SIG-M5 treated with dmso at 0.1 percent for 504 hours (cell line): Measurements from ENCODE around the gene IFT122.
"Not testable (repeated sequence)": the region's sequence is repeated elsewhere in the genome, so short reads cannot be mapped to it uniquely, and the experiment has no call there.

Source experiments
- DNase-seq: peaks from one replicate; lab custom pipeline; 2025; ENCODE audit not compliant: unreplicated experiment; lab: John Stamatoyannopoulos, UW

The IFT122 gene

DNA sequence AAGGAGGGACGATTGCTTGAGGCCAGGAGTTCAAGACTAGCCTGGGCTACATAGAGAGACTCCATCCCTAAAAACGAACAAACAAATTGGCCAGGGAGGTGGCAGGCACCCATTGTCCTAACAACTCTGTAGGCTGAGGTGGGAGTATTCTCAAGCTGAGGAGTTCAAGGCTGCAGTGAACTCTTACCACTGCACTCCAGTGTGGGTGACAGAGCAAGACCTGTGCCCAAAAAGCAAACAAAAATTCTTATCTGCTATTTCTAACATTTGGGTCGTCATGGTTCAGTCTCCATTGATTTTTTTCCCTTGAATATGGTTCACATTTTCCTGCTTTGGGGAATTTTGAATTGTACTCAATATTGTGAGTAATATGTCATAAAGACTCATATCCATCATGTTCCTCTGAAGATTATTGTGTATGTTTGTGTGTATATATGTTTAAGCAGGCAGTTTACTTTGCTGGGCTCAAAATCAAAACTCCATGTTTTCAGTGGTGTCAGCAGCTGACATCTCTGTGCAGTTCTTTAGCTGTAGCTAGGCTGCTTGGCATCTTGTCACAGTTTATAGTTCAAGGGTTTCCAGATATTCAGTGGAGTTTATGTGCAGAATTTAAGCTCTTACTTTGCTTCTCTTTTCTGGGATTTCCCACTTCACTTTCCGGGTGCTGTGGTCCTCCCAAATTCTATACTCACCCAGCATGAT, 33.2 kb downstream of the IFT122 start:
- DNase-seq = no peak

DNA sequence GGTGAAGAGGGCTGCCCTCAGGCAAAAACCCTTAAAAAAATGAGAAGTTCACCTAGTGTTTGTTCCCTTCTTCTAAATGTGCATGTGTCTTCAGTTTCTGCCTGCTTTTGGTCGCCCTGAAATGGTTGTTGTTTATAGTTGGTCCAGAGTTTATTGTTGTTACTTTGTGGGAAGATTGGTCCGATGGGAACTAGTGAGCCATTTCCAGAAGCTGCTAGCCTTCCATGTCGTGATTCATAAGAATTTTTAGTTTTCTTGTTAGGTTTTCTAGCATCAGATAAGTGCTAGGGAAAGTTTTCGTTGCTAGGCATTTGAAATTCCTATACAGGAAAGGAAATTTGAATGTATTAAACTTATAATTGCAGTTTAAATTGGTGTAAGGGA, 33.7 kb downstream of the IFT122 start:
- DNase-seq = no peak

DNA sequence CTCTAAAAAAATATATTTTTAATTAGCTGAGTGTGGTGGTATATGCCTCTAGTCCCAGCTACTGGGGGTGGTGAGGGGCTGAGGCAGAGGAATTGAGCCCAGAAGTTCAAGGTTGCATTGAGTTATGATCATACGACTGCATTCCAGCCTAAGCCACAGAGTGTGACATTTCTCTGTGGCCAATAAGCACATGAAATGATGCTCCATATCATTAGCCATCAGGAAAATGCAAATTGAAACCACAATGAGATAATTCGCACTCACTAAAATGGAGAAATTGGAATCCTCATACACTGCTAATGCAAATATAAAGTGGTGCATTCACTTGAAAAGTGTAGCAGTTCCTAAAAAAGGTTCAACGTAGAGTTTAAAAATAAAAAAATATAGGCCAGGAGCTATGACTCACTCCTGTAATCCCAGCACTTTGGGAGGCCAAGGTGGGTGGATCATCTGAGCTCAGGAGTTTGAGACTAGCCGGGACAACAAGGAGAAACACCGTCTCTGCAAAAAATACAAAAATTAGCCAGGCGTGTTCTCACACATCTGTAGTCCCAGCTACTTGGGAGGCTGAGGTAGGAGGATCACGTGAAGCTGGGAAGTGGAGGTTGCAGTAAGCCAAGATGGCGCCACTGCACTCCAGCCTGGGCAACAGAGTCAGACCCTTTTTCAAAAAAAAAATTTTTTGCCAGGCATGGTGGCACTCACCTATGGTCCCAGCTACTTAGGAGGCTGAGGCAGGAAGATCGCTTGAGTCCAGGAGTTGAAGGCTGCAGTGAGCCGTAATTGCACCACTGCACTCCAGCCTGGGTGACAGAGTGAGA, 35.2 kb downstream of the IFT122 start:
- DNase-seq = no peak

DNA sequence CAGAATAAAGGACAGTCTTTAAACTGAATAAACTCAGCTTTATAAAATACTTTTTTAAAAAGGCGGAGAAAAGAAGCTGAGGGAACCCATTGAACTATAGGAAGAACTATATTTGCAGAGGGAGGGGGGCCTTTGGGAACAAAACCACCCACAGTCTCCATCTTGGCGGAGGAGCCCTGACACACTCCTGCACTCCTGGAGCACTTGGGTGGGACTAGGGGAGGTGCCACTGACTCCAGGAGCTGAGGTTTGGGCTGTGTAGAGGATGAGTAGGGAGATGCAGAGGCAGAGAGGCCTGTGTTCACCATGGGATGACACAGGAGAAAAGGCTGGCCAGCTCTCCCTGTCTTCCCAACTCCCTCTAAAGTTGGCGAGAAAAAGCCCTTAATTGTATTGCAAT, 35.8 kb downstream of the IFT122 start:
- no peak for DNase-seq

DNA sequence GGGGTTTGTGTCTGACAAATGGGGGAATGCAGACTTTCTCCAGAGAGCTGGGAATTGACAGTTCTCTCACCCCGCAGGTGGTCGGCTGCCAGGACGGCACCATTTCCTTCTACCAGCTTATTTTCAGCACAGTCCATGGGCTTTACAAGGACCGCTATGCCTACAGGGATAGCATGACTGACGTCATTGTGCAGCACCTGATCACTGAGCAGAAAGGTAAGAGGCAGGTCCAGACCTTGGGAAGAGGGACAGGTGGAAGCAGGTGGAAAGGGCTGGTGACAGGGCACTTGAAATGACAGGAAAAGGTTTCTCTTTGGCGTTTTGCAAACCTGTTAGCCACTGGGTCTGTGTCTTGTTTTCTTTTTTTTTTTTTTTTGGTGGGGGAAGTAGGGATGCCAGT, 36.6 kb downstream of the IFT122 start:
- DNase-seq = no peak

DNA sequence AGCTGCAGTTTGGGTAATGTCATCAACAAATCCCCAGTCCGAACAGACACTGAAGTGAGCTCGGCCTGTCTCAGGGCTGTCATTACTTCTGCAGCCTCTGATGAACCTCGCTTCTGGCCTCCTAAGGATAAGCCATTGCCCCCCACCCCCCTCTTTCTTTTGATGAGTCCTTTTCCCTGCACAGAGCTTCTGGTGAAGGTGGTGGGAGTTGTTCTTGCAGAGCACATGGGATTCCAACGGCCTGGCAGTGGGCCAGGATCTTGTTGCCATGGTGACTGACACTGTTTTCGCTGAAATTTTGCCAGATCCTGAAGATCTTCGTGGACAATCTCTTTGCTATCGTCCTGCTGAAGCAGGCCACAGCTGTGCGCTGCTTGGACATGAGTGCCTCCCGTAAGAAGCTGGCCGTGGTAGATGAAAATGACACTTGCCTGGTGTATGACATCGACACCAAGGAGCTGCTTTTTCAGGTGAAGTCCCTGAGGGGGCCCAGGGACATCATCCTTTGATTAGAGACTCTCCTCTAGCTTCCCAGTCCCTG, 41.3 kb downstream of the IFT122 start:
- DNase-seq = not testable (repeated sequence)

DNA sequence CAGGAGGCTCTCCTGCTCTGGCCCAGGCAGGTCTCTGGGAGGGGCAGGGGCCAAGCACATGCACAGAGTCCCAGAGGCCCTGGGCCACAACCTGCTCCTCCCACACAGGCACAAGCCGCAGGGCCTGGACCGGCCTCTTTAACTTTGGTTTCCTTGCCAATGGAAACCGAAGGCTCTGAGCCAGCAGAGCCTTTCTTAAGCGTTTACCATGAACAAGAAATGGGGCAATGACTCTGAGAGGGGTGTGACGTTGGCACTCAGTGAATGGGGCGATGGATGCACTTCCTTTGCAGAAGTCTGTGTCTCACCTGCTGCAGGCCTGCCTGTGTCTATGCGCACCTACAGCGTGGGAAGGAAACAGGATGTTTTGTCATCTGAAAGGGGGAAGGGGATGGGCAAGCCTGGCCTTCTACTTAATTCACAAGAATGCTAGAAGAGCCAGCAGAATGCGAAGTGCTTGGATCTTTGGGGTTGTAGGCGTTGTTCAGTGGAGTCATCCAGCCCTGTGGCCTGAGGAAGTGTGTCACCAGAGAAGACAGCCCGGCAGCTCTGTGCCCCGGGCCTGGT, 41.8 kb downstream of the IFT122 start:
- no peak for DNase-seq

DNA sequence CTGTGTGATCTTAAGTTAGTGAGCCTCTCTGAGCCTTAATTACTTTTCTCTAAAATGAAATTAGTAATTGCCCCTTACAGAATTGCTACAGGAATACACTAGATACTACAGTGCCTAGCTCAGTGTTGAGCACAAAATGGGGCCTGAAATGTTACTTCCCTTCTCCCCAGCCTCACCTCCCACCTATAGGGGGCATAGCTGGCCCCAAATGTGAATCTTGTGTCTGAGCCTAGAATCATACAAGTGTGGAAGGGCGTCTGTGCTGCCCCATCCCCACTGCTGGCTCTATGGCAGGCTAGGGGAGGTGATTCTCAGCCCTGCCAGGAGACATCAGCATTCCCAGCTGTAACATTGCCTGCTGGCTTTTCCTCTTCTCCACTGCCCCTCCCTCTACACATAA, 42.7 kb downstream of the IFT122 start:
- DNase-seq = no peak

DNA sequence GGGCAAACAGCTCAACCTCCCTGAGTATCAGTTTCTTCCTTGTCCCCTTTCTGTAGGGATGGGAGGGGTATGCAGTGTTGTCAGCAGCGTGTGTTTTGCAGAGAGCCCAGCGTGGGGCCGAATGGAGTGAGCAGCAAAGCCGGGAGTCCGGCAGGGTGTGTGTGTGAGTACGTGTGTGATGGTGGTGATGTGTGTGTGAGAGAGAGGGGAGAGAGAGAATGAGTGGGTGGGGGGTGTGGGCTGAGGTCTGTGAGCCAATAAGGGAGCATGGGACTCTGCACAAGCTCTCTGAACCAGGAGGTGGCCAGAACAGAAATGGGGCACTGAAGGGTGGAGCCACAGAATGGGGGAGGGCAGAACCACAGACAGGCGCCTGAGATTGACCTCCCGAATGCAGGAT, 43.8 kb downstream of the IFT122 start:
- no peak for DNase-seq

DNA sequence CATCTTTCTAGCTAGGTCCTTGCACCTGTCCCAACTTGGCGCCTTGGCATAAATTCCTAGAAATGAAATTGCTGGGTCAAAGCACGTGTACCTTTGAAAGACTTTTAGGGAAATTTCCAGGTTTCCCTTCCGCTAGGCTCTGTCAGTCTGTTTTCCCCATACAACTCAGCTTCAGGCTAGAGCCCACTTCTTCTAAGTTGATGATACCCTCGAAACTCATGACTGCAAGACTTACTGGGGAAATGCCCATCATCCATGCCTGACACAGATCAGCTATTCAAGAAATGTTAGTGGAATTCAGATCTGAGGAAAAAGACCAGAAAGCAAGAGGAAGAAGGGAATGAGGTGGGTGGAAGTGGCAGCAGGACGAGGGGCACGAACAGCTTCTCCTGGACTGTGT, 45.1 kb downstream of the IFT122 start:
- DNase-seq = not testable (repeated sequence)

DNA sequence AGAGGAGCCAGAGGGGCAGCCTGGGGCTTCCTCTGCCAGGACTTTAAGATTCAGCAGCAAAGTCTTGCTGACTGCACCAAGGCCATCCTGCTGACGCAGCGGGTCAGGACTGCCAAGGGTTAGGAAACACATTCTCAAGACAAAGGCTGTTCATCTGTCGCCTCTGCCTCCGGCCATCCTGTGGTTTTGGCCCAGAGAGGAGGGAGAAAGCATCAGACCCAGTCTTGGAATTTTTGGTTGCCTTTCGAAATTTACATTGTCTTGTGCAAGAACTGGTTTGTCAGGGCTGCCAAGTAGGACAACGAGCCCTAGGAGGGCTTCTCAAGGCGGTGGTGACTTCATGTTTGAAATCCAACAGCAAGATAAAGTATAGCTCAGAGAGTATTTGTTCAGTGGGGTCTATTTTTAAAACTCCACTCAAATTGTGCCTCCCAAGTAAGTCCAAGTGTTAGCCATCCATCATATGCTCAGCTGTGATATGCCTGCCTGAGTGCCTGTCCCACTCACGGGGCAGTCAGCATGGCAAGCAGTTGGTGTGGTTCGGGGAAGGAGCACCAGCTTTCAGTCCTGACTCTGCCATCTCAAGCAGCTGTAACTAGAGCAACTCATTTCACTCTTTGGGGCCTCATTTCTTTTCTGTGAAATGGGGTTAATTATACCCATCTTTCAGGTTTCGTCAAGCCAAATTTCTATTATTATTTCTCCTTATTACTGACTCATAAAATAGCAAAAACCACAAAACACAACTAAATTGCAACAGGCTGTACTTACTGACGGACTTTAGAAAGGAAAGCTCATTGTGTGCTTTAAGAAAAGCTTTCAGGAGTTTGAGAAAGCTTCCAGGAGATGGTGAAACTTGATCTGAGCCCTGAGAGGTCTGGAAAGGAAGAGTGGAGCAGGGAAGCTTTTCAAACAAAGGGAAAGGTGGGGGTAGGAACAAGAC, 46.0 kb downstream of the IFT122 start:
- DNase-seq = peak; percentile 75

DNA sequence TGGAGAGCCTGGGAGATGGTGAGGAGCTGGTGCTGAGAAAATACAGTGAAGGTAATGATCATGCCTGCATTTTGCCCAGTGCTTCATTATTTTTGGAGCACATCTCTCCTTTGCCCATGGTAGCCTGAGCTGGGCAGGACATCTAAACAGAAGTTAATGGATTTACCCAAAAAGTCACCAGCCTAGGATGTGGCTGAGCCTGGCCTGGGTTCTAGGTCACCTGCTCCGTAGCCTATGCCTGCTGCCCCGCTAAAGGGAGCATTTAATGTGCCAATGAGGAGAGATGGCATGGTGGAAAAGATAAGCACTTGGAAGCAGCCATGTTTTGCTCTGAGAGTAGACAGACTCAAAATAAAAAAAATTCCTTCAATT, 46.6 kb downstream of the IFT122 start:
- DNase-seq = no peak

DNA sequence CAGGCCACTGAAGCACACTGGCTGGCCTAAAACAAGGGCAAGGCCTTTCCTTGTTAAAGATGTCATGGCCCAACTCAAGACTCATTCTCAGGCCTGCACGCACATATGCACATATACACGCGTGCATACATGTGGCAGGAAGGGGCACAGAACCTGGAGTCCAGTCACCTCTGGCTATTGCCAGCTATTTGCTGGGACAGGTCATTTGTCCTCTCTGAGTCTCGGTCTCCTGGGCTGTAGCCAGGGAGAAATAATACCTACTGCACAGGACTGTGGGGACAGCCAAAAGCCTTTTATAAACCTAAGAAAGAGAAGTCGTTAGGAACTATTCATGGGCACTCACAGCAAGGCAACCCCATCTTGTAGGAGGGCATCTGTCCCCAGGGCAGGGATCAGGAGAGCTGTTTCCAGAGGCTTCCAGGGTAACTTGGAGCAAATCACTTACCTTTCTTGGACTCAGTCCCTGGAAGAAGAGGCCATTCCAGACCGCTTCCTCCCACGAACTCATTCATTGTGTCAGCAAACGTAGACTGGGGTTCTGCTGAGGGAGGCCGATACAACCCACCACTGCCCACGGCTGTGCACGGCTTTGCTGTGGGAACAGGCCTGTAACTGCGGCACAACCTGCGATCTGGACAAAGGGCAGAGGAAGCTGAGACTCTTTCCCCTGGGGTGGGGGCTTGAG, 47.3 kb downstream of the IFT122 start:
- DNase-seq = no peak

DNA sequence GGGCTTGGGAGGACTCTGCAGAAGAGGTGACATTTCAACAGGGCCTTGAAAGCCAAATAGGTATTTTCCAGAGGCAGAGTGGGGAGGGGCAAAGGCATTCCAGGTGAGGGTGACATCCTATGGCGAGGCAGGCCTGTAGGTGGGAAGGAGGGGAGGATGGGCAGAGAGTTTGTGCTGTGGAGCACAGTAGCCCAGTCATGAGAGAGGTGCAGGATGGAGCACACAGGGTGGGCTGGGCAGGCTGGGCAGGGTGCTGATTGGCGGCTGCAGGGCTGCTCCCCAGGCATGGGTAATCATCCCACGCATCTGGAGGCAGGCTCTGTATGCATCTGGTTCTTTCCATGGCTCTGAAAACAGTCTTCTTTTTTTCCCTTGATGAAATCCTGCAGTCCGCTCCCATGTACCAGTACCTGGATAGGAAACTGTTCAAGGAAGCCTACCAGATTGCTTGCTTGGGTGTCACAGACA, 47.9 kb downstream of the IFT122 start:
- not testable (repeated sequence) for DNase-seq

DNA sequence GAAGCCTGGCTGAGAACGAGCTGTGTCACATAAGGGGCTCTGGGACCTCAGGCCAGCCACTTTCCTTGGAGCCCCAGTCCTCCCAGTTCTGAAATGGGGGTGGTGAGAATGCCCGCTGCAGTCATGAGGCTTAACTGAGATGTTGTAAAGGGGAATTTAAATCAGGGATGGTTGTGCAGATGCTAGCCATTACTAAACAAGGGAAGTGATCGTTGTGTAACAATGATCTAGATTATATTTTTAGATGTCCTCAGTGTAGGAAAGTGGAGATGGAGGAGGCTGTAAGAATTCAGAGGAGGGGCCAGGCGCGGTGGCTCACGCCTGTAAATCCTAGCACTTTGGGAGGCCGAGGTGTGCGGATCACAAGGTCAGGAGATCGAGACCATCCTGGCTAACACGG, 49.2 kb downstream of the IFT122 start:
- DNase-seq = peak; percentile 54

DNA sequence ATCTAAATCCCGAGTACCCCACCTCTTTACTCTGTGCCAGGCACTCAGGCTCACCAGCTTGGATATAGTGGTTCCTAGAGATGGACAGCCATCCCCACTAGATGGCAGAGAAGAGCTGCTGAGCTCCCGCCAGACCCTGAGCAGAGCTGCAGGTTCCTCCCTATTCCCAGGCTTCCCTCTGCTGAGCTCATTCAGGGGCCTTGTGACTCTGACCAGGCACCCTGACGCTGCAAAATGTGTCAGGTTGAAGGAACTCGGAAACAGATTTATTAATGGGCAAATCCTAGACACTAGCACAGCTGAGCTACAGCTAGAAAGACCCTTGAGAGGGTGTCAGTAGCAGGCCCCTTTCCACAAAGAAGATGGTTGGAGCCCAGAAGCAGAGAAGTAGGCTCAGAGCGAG, 50.2 kb downstream of the IFT122 start:
- peak; percentile 83 for DNase-seq

DNA sequence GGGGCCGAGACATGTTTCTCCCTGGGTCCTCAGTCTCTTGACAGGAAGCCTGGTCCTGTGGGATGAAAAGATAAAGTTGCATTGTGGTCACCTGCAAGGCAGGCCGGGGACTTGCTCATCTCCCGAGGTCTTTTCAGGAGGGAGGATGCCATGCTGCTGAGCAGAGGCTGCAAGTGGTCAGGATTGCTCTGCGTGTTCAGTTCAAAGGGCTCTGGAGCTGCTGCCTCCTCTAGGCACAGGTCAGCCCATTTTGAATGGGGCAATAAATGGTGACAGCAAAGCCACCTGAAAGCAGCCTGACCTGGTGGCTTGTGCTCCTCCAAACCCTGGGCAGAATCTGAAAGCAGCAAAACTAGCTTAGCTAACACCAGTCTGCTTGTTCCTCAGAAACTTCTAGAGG, 51.1 kb downstream of the IFT122 start:
- DNase-seq = not testable (repeated sequence)

DNA sequence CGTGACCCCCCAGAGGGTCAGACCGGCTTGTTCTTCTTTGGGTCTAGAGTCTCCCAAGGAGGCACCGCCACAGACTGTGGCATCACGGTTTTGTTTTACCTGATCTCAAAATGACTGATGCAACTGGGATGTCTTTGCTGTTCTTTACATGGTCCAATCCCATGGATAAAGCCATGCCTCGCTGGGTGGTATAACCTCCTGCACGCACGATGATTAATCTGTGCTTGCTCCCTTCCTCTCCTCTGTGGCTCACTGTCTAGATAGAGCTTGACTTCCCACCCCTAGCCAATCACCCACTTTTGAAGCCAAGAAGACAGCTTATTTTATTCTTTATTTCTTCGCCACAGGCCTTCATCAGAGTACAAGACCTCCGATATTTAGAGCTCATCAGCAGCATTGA, 51.8 kb downstream of the IFT122 start:
- no peak for DNase-seq

DNA sequence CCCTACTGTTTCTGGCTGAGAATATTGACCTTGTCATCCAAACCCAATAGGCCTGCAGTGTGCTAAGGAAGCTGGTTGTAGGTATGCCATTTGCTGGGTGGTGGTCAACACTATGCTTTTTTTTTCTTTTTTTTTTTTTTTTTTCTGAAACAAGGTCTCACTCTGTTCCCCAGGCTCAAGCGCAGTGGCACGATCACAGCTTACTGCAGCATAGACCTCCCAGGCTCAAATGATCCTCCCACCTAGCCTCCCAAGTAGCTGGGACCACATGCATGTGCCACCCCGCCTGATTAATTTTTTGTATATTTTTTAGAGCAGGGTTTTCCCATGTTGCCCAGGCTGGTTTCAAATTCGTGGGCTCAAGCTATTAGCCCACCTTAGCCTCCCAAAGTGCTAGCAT, 52.7 kb downstream of the IFT122 start:
- no peak for DNase-seq

DNA sequence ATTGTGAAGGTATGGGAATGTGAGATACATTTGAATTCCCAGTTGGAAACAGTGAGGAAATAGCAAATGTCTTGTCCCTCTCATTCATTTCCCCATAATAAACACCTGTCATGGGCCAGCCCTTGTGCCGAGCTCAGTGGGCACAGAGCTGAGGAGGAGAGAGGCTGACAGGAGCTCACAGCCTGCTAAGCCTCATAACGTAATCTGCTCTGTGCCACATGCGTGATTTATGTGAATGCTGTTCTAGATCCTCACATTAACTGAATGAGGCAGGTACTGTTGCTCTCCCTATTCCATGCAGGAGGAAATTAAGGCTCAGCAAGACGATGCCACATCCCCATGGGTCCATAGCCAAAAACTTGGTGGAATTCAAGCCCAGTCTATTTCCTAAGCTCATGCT, 53.2 kb downstream of the IFT122 start:
- DNase-seq = no peak
